NOMO-1 (cell line): ENCODE results near the gene MMUT.
"Not testable (repeated sequence)": the region's sequence is repeated elsewhere in the genome, so short reads cannot be mapped to it uniquely, and the experiment has no call there.

ENCODE experiments used
- DNase-seq, 2 experiments: peaks; one replicate each; lab custom pipeline; 2025; ENCODE audit not compliant: unreplicated experiment in 2 of 2; lab: John Stamatoyannopoulos, UW

Gene MMUT

DNA sequence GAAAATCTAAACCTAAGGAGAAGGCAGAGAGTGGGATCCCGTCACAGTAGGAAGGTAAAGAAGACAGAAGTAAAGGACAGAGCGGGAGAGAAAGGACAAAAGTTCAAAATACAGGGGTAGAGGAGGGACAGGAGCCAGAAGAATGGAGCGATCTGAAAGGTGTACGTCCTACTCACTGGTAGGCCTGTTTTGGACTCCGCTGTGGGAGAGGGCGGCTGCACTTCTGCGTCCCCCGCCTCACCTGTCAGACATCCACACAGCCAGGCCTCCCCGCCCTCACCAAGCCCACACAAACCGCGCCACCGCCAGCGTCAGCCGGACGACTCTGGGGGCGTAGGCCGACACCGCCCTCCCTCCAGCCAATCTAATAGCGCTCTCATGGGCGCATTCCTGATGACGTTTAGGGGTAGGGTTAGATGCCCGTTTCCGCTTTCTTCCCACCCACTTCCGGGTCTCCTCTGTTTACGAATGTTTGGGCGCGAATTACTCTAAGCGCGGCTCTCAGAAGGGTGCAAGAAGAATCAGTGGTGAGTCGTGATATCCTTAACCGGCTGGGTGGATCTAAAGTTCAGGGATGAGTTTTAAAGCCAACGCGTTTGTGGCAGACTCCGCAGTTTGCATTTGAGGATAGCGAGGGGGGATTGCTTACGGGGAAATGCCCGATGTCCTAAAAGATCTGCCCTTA is at the start of gene MMUT, which contains the start of gene CENPQ:
TSS of gene MMUT (minus strand) at position 327 of the 685 bp plus-strand sequence. CDS start 3,787 bp downstream, outside the sequence.
TSS of gene CENPQ (plus strand) at position 444 of the 685 bp plus-strand sequence. CDS start 6,807 bp downstream, outside the sequence.
- peak; percentile 97 for DNase-seq

DNA sequence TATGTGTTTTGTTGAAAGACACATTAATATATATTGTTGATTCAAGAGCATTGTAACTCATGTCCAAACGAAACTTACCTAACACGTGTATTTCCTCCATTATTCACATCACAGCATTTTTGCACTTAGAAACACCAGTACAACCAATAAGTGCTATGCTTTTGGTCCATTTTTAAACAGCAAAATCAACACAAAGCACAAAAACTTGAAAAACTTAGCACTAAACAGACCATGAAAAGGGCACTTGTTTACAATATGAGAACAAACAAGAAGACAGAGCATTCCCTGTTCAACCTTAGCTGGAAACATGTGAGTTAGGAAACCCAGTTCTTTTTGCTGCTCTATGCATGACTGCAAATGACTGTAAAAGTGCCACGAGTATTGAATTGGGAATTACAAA is 46.3 kb upstream of the MMUT start:
- DNase-seq, result no peak

DNA sequence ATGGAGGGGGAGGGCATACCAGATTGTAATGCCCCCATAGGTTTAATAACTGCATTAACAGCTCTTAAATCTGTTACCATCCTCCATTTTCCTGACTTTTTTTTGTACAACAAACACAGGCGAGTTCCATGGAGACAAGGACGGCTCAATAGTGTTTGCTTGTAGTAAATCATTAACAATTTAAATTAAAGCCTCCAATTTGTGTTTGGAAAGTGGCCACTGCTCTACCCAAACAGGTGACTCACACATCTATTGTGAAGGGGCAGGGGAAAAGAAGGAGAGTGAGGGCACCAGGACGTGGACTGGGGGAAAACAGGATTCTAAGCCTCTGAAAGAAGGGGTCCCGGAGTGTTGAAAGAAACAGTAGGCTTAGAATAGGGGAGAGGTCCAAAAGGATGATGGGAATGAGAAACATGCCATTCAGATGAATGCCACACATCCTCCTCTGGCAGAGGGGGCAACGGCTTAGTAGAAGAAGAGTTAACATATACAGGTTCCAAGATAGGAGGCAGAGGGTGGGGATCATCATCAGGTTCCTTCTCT is 43.6 kb upstream of the MMUT start:
- DNase-seq, result no peak

DNA sequence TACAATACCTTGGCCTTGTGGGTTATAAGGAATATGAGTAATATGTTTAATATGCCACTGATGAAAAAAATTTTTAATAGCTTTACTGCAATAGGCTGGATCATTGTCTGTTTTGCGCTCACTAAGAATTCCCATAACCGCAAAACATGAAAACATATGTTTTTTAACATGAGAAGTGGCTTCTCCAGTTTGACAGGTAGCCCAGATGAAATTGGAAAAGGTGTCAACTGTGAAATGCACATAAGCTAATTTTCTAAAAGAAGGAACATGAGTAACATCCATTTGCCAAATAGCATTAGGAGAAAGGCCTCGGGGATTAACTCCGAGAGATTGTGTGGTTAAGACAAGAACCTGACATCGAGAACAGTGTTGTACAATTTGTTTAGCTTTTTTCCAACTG is 41.6 kb upstream of the MMUT start:
- DNase-seq, result no peak

DNA sequence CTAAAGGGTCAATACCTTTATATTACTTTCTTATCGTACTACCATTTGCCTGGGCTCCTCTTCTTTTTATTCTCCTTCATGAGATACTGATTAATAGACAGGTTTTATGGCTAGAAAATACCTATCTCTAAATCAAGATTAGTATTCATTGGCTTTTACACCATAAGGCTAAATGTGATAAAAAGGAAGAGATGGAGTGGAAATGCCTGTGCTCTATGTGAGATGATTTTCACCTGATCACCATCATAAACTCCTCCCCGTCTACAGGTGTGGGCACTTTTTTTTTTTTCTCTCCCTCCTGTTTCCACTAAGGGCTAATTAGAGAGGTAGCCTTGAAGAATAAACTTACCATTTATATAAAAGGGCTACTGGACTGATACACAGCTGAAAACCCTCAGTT is 36.6 kb upstream of the MMUT start, which contains the start of gene GLYATL3:
TSS of gene GLYATL3 (plus strand) at position 301 of the 400 bp plus-strand sequence. CDS start 12,068 bp downstream, outside the sequence.
- no peak for DNase-seq

DNA sequence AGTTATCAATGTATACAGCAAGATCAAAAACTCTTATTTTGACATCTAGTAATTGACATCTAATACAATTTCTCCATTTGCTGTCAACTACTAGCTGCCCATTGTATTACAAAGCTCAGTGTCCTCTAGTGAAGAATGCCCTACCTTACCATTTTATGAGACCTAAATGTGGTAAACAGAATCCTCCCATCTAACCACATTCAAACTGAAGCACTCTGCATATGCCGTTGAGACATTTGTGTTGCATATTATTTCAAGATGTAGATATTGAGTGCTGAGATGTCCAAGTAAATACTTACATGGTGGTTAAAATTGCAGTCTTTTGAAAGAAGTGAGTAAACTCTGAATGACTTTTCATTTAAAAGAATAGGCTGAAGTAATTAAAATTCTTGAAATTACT is 36.1 kb upstream of the MMUT start:
- no peak for DNase-seq

DNA sequence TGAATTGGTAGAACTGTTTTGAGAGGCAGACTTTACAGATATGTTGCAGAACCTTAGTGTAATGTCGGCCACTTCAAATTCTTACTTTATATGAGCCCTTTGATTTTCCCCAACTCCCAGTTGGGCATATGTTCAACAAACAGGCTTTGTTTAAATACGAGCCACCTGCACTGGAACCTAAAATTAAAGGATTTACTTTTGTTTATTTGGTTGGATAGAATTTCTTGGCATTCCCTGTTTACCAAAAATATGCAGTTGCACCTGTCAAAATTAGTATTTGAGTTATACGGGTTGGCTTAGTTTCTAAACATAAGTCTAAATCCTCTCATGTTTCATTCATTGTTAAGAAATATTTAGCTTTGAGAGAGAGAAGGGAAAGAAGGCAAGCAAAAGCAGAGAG is 34.3 kb upstream of the MMUT start:
- DNase-seq, result no peak

DNA sequence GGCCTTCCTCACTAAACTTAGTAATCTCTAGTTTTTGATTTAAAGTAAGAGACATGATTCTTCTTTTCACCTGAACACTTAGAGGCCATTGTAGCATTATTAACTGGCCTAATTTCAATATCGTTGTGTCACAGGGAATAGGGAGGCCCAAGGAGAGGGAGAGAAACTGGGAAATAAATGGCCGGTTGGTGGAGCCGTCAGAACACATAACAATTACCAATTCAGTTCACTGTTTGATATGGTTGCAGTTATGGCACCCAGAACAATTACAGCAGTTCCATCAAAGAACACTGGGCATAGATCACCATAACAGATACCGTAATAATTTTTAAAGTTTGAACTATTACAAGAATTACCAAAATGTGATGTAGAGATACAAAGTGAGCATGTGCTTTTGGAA is 27.6 kb upstream of the MMUT start:
- DNase-seq, result no peak

DNA sequence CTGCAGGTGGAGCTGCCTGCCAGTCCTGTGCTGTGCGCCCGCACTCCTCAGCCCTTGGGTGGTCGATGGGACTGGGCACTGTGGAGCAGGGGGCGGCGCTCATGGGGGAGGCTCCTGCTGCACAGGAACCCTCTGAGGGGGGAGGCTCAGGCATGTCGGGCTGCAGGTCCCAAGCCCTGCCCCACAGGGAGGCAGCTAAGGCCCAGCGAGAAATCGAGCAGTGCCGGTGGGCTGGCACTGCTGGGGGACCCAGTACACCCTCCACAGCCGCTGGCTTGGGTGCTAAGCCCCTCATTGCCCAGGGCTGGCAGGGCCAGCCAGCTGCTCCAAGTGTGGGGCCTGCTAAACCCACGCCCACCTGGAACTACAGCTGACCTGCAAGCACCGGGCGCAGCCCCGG is 20.3 kb upstream of the MMUT start:
- not testable (repeated sequence) for DNase-seq

DNA sequence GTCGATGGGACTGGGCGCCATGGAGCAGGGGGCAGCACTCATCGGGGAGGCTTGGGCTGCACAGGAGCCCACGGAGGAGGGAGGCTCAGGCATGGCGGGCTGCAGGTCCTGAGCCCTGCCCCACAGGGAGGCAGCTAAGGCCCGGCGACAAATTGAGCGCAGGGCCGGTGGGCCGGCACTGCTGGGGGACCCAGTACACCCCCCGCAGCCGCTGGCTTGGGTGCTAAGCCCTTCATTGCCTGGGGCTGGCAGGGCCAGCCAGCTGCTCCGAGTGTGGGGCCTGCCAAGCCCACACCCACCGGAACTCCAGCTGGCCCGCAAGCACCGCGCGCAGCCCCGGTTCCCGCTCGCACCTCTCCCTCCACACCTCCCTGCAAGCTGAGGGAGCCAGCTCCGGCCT is 18.8 kb upstream of the MMUT start:
- not testable (repeated sequence) for DNase-seq

DNA sequence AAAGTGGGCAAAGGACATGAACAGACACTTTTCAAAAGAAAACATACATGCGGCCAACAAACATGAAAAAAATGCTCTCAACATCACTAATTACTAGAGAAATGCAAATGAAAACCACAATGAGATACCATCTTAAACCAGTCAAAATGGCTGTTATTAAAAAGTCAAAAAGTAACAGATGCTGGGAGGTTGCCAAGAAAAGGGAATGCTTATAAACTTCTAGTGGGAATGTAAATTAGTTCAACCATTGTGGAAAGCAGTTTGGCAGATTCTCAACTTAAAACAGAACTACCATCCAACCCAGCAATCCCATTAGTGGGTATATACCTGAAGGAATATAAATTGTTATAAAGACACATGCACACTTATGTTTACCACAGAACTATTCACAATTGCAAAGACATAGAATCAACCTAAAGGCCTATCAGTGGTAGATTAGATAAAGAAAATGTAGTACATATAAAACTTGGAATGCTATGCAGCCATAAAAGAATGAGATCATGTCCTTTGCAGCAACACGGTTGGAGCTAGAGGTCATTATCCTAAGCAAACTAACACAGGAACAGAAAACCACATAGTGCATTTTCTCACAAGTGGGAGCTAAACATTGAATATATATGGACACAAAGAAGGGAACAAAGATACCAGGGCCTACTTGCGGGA is 16.4 kb upstream of the MMUT start:
- DNase-seq, result no peak

DNA sequence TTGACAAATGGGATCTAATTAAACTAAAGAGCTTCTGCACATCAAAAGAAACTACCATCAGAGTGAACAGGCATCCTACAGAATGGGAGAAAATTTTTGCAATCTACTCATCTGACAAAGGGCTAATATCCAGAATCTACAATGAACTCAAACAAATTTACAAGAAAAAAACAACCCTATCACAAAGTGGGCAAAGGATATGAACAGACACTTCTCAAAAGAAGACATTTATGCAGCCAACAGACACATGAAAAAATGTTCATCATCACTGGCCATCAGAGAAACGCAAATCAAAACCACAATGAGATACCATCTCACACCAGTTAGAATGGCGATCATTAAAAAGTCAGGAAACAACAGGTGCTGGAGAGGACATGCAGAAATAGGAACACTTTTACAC is 13.5 kb upstream of the MMUT start:
- not testable (repeated sequence) for DNase-seq

DNA sequence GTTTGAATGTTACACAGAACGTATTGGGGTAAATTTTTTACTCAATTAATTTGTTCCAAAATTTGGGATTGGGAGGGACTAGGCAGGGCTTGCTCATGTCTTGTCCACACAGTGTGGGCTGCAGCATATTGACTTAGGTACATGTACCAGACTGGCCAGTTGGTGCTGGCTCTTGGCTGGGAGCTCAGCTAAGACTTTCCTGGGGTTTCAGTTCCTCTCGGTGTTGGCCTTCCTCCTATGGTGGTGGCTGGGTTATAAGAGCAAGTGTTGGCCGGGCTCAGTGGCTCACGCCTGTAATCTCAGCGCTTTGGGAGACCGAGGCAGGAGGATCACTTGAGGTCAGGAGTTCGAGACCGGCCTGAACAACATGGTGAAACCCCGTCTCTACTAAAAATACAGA is 5.0 kb upstream of the MMUT start:
- peak in 1 of 2 experiments; percentile 18 for DNase-seq

DNA sequence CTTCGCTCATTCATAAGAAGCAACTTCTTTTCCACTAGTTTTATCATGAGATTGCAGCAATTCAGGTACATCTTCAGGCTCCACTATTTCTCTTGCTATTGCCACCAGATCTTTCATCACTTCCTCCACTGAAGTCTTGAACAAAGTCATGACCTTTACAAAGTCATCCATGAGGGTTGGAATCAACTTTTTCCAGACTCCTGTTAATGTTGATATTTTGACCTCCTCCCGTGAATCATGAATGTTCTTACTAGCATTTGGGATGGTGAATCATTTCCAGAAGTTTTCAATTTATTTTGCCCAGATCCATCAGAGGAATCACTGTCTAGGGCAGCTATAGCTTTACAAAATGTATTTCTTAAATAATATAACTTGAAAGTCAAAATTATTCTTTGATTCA is 1.6 kb upstream of the MMUT start:
- no peak for DNase-seq

DNA sequence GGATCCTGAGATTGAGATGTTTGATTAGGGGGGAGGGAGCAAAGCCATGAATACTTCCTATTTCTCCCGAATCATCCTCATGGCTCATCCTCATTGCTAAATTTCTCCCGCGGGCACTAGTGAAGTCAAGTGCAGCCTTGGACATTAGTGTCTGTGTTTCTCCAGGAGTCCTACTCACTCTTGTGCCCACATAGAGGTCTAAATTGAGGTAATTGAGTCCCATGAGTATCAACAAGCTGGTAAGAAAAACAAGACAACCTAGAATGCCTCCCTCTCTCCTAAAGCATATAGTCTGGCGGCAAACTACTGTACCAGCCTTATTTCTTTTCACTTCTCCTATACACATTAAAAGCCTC is 537 bp upstream of the MMUT start:
- peak in 1 of 2 experiments; percentile 7 for DNase-seq

DNA sequence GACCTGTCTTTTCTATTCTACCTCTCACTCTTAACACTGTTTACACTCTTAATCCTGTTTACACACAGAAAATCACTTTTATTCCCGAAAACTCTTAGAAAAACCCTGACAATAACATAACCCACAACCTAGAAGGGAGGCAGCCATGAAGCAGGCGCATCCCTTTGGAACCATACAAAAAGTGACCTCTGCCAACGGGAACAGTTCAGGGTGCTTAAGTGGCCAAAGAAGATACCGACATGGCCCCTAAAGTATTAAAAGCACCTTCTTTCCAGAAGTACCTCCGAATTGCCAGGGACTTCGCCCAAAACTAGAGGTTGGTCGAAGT is 490 bp downstream of the MMUT start:
- DNase-seq, result peak in 1 of 2 experiments; percentile 8

DNA sequence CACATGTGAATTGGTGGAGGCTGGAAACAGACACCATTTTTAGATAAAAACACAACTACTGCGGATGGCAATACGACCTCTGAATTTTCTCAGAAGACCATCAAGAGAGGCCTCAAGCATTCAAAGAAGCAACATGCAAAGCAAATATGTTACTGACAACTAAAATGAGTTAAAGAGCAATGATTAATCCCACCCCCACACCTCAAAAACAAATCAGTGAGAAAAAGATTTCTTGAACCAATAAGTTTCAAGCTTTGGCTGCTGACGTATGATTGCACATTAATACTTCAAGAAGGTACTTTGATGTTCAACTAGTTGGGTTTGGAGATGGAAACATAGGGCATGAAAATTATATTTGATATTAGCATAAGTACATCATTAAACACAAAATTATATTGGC is 982 bp downstream of the MMUT start:
- peak in 1 of 2 experiments; percentile 10 for DNase-seq

DNA sequence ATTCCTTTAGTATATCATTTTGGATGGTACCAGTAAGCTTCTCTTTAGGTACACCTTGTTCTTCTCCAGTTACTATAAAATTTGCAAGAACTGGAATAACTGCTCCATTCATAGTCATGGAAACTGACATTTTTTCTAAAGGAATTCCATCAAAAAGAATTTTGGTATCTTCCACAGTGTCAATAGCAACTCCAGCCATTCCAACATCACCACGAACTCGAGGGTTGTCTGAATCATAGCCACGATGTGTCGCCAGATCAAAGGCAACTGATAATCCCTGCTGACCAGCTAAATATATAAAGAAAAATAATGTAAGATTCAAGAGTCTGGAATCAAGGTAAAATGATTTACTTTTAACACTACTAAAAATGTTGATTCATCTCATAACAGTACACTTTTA is 5.3 kb downstream of the MMUT start:
- DNase-seq, result no peak

DNA sequence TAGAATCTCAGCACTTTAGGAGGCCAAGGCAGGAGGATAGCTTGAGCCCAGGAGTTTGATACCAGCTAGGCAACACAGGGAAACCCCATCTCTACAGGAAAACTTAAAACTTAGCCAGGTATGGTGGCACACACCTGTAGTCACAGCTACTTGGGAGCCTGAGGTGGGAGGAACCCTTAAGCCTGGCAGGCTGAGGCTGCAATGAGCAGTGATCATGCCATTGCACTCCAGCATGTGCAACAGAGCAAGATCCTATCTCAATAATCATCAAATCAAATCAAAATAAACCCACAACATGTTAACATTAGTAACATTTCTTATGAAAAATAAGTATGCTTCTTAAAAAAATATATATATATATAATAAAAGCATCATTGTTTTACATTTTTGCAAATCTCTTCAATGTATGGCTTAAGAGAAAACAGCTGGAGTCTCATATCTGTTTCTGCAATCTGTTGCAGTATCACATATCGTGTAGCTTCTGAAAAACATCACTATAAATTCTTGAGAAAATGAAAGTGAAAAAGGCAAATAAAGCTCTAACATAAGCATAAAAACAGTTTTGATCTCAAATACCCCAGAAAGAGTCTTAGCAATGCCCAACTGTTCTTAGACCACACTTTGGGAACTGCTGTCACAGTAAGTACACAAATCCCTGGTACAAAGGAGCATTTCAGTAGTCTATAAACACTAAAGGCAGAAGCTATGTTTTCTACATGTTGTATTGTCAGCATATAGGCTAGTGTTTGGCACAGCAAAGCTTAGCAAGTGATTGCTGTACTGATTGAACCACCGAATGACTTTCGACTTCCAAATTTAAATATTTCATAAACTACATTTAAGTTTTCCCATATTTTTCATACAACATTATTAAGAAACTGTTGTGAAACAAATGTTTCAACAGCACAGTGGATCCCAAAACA is 8.0 kb downstream of the MMUT start:
- no peak for DNase-seq

DNA sequence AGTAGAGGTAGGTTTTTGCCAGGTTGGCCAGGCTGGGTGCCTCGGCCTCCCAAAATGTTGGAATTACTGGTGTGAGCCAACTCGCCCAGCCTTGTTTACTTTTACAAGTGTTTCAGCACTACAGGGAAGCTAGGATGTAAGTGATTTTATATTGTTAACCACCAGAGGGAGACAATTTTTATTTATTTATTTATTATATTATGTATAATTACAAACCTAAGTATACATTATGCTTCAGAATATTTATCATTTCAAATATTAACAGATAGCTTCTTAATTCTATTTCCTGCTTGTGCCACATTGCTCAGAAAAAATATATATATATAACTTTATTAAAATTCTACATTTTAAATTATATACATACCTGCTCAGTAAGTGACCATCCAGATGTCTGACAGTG is 9.8 kb downstream of the MMUT start:
- DNase-seq, result no peak

DNA sequence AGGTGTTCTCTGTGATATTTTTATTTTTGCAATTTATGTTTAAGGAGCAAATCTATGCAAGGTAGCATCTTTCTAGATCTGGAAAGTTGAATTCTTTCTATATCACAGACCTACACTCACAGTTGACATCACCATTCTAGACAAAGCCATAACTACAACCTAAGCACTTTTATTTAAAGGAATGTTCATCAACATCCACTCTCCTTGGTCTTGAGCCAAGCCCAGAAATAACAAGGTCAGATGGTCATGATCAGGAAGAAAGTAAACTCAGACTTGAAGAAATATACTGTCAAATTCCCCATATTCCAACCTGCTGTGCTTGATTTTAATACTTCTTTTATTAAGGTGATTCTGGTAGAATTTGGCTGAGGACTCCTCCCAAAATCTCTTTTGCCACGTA is 32.2 kb downstream of the MMUT start:
- DNase-seq, result no peak
